Karpas-422 (cell line): ENCODE data around the gene CLMP. TPM values are rescaled to one million over a fixed set of nuclear protein-coding genes. Genes with fewer than 3 reads are reported as not detected.

Experiments used
- DNase-seq: peaks from one replicate; pipeline ENCODE4 v3.0.0-alpha.2; 2015
- H2AFZ ChIP-seq: fragments of 200-600 bp; sonication (generic); 2 replicates; pipeline ENCODE4 v1.6.1; 2014; ENCODE audit warnings: antibody characterized with exemption, low read length, mixed read lengths
- H3K27ac ChIP-seq: fragments of 200-600 bp; sonication (generic); 2 replicates; pipeline ENCODE4 v1.5.1; 2014; ENCODE audit warnings: mild to moderate bottlenecking, low read length, moderate library complexity
- H3K27me3 ChIP-seq: fragments of 200-600 bp; sonication (generic); 2 replicates; pipeline ENCODE4 v1.6.1; 2014; ENCODE audit warnings: low read length, mixed read lengths
- H3K36me3 ChIP-seq: fragments of 200-600 bp; sonication (generic); 2 replicates; pipeline ENCODE4 v1.6.1; 2014; ENCODE audit warnings: low read length, mixed read lengths; ENCODE audit not compliant: insufficient read depth
- H3K4me1 ChIP-seq: fragments of 200-600 bp; sonication (generic); 2 replicates; pipeline ENCODE4 v1.6.1; 2014; ENCODE audit warnings: mild to moderate bottlenecking, low read length, mixed read lengths
- H3K4me2 ChIP-seq: fragments of 200-600 bp; sonication (generic); 2 replicates; pipeline ENCODE4 v1.6.1; 2014; ENCODE audit warnings: low read length, low read depth, mild to moderate bottlenecking; ENCODE audit not compliant: poor library complexity, severe bottlenecking
- H3K4me3 ChIP-seq: fragments of 200-600 bp; sonication (generic); 2 replicates; pipeline ENCODE4 v1.5.1; 2014; ENCODE audit warnings: mild to moderate bottlenecking, antibody characterized with exemption, low read length, mixed read lengths
- H3K79me2 ChIP-seq: fragments of 200-600 bp; sonication (generic); 2 replicates; pipeline ENCODE4 v1.6.1; 2014; ENCODE audit warnings: mild to moderate bottlenecking, low read length, mixed read lengths
- H3K9ac ChIP-seq: fragments of 200-600 bp; sonication (generic); 2 replicates; pipeline ENCODE4 v1.6.0; 2014; ENCODE audit warnings: low read length
- H3K9me2 ChIP-seq: fragments of 200-600 bp; sonication (generic), shearing (Covaris generic); replicated peaks from 2 replicates; pipeline ENCODE4 v1.6.0; 2014; ENCODE audit warnings: mild to moderate bottlenecking, low read length, moderate library complexity; ENCODE audit not compliant: insufficient read depth
- H3K9me3 ChIP-seq: fragments of 300-700, 200-600 bp; sonication (generic); 2 replicates; pipeline ENCODE4 v1.6.1; 2014; ENCODE audit warnings: low read length, mixed read lengths
- H4K20me1 ChIP-seq: fragments of 200-600 bp; sonication (generic); 2 replicates; pipeline ENCODE4 v1.6.1; 2014; ENCODE audit warnings: mild to moderate bottlenecking, antibody characterized with exemption, low read length, low read depth; ENCODE audit not compliant: insufficient read depth
- total RNA-seq: library from RNA; depleted of rRNA; stranded (reverse); fragments of >200 nt; shearing (Covaris generic); gene quantifications from 2 replicates; pipeline ENCODE4 v1.2.3, GENCODE V29; 2014; ENCODE audit warnings: low replicate concordance

Gene CLMP
- total RNA-seq, 1 experiment from 2014 or later, result not detected

DNA sequence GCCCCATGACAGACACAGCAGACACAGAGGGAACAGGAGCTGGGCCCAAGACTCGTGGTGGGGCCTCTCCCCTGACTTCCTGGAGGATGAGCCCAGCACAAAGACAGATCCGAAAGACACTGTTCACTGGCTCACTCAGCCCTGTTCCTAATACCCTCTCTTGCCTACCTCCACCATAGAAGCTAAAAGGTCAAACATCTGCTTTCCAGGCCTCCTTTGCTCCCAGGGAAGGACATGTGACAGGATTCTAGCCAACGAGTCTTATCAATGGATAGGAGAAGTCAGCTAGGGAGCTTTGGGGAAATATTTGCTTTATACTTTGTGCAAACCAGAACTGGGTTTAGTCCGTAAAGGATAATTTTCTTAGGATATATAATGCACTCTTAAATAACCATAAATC, 8.4 kb upstream of the CLMP start:
- Histone ChIP-seq H3K4me2 (no peak overlapping the region), H3K4me3 (no peak overlapping the region), H3K79me2 (no peaks in the 10 kb centered on the region), H3K9me2 (no peaks in the 10 kb centered on the region), H3K9ac (no peak overlapping the region), H3K4me1 (no peaks in the 10 kb centered on the region), H4K20me1 (no peaks in the 10 kb centered on the region), H3K27me3 (no peaks in the 10 kb centered on the region), H3K27ac (no peak overlapping the region), H3K36me3 (no peaks in the 10 kb centered on the region), H3K9me3 (no peaks in the 10 kb centered on the region), H2AFZ (no peak overlapping the region)
- DNase-seq, result no peak

DNA sequence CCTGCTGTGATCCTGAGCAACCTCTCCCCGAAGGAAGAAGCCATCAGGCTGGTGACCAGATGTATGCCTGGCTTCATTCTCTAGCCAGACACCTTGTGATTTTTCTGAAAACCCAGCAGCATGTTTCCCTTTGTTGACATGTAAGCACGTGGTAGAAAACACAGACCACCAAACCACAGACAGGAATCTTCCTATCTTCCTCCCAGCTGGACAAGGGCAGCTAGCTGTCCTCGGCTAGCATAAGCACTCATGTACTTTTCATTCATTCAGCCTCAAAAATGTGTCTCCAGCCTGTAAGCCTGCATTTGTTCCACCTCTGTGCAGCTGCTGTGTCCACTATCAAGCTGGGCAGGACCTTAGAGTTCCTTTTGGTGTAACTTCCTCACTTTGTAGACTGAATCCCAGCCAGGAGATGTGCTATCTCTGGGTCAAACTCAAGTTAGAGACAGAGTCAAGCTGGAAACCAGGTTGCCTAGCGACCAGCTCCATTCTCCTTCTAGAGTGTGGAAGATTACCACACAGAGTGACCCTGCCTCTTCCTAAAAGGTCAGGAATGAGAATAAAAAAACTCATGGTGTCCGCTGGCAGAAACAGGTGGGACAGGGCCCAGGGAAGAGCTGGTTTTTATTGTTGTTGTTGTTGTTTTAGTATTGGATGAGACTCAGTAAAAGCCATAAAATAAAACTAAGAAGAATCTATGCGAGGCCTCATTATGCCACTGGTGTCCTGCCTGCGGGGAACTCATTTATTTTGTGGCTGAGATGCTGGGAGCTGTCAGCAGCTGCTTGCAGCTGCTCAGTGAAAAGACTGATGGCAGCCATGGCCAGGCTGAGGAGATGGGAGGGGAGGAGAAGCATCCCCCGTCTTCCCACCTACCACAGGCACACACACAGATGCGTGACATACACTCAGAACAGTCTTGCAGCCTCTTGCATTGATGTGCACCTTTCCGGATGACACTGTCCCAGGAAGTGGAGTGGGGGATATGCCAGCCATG, 7.4 kb upstream of the CLMP start:
- Histone ChIP-seq H3K27ac (no peak overlapping the region), H3K9ac (no peak overlapping the region), H3K4me1 (no peaks in the 10 kb centered on the region), H4K20me1 (no peaks in the 10 kb centered on the region), H3K36me3 (no peaks in the 10 kb centered on the region), H3K9me3 (no peaks in the 10 kb centered on the region), H3K27me3 (no peaks in the 10 kb centered on the region), H2AFZ (no peak overlapping the region), H3K79me2 (no peaks in the 10 kb centered on the region), H3K9me2 (no peaks in the 10 kb centered on the region), H3K4me2 (no peak overlapping the region), H3K4me3 (no peak overlapping the region)
- no peak for DNase-seq

DNA sequence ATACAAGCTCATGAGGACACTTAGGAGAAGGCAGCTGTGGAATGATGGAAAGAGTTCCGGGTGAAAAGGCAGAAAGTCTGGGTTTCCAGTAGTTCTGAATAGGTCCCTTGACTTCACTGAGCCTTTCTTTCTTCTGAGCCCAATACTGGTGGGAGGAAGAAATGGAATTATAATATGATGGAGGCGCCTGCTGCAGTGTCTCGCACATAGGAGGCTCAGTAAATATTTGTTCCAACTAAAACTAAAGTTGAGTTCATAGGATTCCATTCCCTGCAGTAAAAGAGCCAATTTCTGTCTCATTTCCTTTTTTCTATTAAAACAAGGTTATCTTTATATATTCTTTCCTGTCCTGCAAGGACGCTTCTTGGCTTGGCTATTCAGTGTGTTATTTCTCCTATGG, 5.2 kb upstream of the CLMP start:
- Histone ChIP-seq H3K9me3 (no peaks in the 10 kb centered on the region), H3K9ac (no peak overlapping the region), H2AFZ (no peak overlapping the region), H4K20me1 (no peaks in the 10 kb centered on the region), H3K4me2 (no peak overlapping the region), H3K79me2 (no peaks in the 10 kb centered on the region), H3K36me3 (no peaks in the 10 kb centered on the region), H3K27ac (no peak overlapping the region), H3K4me3 (no peak overlapping the region), H3K4me1 (no peaks in the 10 kb centered on the region), H3K27me3 (no peaks in the 10 kb centered on the region), H3K9me2 (no peaks in the 10 kb centered on the region)
- DNase-seq, result no peak

DNA sequence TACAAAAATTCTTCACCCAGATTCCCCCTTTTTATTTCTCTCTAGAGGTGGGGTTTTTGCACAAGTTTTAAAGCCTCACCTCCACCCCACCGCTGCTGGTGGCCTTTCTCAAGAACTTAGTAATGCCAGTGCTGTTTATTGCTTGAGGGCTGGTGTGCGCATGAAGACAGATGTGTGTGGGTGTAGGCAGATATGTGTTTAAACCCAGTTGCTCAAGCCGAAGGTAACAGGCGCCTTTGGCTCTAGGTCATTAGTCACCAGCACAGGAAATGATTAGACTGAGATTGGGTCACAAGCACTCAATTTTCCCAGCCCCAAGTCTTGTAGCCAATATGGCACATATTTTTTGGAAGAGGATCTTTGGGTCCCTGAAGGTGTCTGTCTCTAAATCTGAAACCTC, 2.7 kb upstream of the CLMP start:
- H3K4me1 ChIP-seq, result no peaks in the 10 kb centered on the region
- no peak overlapping the region for H3K4me2 ChIP-seq
- no peak overlapping the region for H3K9ac ChIP-seq
- no peak overlapping the region for H3K4me3 ChIP-seq
- H4K20me1 ChIP-seq, result no peaks in the 10 kb centered on the region
- H3K79me2 ChIP-seq, result no peaks in the 10 kb centered on the region
- no peaks in the 10 kb centered on the region for H3K9me2 ChIP-seq
- no peak overlapping the region for H2AFZ ChIP-seq
- H3K27ac ChIP-seq, result no peak overlapping the region
- no peaks in the 10 kb centered on the region for H3K27me3 ChIP-seq
- no peak for DNase-seq
- H3K9me3 ChIP-seq, result no peaks in the 10 kb centered on the region
- H3K36me3 ChIP-seq, result no peaks in the 10 kb centered on the region

DNA sequence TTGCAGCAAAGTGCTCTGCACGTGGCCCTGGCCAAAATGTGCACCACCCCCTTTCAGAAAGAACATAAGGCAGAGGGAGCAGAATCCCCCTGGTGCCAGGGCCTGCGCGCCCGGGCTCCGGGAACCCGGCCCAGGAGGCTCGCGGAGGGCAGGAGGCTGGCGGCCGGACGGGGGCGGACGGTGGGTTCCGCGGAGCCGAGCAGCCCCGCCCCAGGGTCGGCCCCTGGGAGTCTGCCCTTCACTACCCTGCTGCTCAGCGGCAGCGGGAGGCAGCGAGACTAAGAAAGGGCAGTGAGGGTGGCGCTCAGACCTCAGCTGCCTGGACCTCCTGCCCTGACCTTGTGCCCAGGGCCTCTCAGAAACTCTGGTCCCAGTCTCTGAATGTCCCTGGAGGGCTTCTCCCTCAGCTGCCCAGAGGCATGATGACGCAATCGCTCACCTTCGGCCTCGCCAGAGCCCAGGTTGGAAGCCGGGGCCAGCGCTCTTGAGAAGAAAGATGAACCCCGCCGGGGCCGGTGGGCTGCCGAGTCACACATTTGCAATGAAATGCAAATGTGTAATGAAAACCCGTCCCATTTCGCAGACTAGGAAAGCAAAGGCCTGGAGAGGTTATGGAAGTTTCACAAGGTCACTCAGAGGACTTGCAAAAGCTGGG, 1.1 kb upstream of the CLMP start:
- Histone ChIP-seq H3K27ac (no peak overlapping the region), H3K9me3 (no peaks in the 10 kb centered on the region), H2AFZ (no peak overlapping the region), H3K4me1 (no peaks in the 10 kb centered on the region), H3K79me2 (no peaks in the 10 kb centered on the region), H3K4me3 (no peak overlapping the region), H4K20me1 (no peaks in the 10 kb centered on the region), H3K9me2 (no peaks in the 10 kb centered on the region), H3K4me2 (no peak overlapping the region), H3K9ac (no peak overlapping the region), H3K27me3 (no peaks in the 10 kb centered on the region), H3K36me3 (no peaks in the 10 kb centered on the region)
- DNase-seq, result no peak

DNA sequence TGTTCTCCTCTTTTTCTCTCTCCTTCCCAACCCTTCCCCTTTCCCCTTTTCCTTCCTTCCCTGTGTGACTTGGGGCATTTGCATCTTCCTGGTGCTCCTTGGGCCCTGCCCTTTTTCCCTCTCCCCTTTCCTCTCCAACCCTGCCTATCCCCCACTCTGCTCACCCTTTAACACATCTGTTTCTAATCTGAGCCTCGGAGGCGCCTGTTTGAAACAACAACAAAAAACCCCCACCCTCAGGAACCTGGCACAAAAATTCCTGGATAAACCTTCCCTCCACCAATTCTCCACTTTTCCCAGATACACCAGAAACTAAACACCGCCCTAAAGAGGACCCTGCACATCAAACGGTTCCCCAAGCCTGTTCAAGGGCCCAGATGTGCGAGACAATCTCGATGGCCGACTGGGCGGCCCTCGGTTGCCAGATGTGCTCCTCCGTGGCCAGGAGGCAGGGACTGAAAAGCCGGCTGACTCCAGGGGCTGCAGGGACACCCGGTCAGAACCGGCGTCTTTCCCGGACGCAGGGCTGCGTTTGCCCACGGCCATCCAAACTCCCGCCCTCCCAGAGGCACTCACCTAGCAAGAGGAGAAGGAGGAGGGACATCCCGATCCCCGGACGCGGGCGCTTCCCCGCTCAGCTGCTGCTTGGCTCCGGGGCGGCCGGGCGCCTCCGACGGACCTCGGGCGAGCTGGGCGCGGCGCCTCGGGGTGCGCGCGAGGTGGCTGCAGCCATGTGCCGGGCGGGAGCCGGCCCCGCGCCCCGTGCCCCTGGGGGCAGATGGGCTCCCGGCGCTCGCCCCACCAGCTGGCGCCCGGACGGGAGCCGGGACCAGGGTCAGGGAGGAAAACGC, 486 bp downstream of the CLMP start:
- H3K36me3 ChIP-seq, result no peaks in the 10 kb centered on the region
- H3K4me2 ChIP-seq, result no peak overlapping the region
- H3K9ac ChIP-seq, result no peak overlapping the region
- H3K9me3 ChIP-seq, result no peaks in the 10 kb centered on the region
- no peak overlapping the region for H3K4me3 ChIP-seq
- no peaks in the 10 kb centered on the region for H3K79me2 ChIP-seq
- H3K9me2 ChIP-seq, result no peaks in the 10 kb centered on the region
- no peaks in the 10 kb centered on the region for H4K20me1 ChIP-seq
- DNase-seq, result no peak
- no peak overlapping the region for H3K27ac ChIP-seq
- H2AFZ ChIP-seq, result no peak overlapping the region
- no peaks in the 10 kb centered on the region for H3K27me3 ChIP-seq
- no peaks in the 10 kb centered on the region for H3K4me1 ChIP-seq

DNA sequence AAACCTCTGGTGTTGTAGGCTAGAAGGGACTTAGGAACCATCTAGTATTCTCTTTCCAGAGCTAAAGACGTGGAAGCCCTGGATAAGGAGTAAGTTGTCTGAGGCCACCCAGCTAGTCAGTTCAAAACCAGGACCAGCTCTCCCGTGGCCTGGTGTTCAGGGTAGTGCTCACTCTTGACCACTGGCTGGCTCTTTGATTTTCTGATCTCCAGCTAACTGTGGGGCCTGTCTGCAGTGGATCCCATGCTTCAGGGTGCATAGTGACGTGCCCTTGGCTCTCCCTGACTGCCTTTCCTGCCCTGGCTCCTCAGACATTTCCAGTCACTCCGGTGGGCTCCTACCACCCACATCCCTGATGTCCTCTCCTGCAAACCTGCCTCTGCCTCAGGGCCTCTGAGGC, 1.3 kb downstream of the CLMP start:
- Histone ChIP-seq H3K9me2 (no peaks in the 10 kb centered on the region), H3K4me2 (no peak overlapping the region), H3K9me3 (no peaks in the 10 kb centered on the region), H3K4me3 (no peak overlapping the region), H3K27me3 (no peaks in the 10 kb centered on the region), H2AFZ (no peak overlapping the region), H3K36me3 (no peaks in the 10 kb centered on the region), H3K79me2 (no peaks in the 10 kb centered on the region), H3K4me1 (no peaks in the 10 kb centered on the region), H3K9ac (no peak overlapping the region), H3K27ac (no peak overlapping the region), H4K20me1 (no peaks in the 10 kb centered on the region)
- DNase-seq, result no peak

DNA sequence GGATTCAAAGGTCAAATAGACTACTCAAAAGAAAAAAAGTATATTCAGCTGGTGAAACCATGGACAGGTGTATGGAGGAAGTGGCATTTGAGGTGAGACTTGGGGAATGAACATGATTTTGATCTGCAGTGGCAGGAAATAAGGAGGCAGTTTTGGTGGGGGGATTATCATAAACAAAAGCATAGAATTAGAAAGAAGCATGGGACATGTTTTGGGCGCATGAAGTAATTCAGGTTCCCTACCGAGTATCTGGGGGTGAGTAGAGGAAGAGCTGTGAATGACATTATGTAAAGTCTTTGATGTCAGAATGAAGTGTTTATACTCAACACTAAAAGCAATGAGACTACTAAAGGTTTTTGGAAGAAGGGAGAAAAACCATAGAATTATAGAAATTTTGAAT, 3.1 kb downstream of the CLMP start:
- H3K27me3 ChIP-seq, result no peaks in the 10 kb centered on the region
- no peaks in the 10 kb centered on the region for H3K4me1 ChIP-seq

More for the DNA sequence above, 3.1 kb downstream of the CLMP start:
- Histone ChIP-seq H3K4me2 (no peak overlapping the region), H3K36me3 (no peaks in the 10 kb centered on the region), H3K9me2 (no peaks in the 10 kb centered on the region), H2AFZ (no peak overlapping the region), H3K79me2 (no peaks in the 10 kb centered on the region), H3K9ac (no peak overlapping the region), H3K9me3 (no peaks in the 10 kb centered on the region), H4K20me1 (no peaks in the 10 kb centered on the region), H3K4me3 (no peak overlapping the region), H3K27ac (no peak overlapping the region)
- no peak for DNase-seq
